Activated gamma-delta T cell treated with anti-CD3 and anti-CD28 coated beads, Interleukin-2, amount 50 U/mL, for 16 hours (primary cell): Measurements from ENCODE around the gene AHI1.
"Not testable (repeated sequence)": the region's sequence is repeated elsewhere in the genome, so short reads cannot be mapped to it uniquely, and the experiment has no call there.

Experiments
- DNase-seq: peaks from one replicate; pipeline ENCODE4 v3.0.0-alpha.2; 2020; ENCODE audit warnings: low read depth

AHI1 gene

DNA sequence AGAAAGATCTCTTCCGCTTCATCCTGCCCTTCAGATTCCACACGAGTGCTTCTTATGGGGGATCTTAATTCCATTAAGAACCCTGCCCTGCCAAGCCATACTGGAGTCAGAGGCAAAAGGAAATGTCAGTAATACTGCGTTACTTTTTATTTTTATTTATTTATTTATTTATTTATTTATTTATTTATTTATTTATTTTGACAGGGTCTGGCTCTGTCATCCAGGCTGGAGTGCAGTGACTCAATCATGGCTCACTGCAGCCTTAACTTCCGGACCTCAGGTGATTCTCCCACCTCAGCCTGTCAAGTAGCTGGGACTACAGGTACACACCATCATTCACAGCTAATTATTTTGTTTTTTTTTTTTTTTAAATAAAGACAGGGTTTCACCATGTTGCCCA is 236.9 kb downstream of the AHI1 start:
- DNase-seq: no peak

DNA sequence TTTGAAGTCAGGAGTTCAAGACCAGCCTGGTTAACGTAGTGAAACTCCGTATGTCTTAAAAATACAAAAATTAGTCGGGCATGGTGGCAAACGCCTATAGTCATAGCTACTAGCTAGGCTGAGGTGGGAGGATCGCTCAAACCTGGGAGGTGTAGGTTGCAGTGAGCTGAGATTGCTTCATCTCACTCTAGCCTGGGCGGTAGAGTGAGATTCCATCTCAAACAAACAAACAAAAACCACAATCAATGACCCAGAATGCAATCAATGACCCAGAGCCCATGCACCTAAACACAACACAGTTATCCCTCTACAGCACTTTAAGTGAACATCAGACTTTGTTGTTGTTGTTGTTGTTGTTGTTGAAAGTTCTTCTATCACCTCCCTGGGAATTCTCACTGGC is 238.6 kb downstream of the AHI1 start:
- DNase-seq: no peak

DNA sequence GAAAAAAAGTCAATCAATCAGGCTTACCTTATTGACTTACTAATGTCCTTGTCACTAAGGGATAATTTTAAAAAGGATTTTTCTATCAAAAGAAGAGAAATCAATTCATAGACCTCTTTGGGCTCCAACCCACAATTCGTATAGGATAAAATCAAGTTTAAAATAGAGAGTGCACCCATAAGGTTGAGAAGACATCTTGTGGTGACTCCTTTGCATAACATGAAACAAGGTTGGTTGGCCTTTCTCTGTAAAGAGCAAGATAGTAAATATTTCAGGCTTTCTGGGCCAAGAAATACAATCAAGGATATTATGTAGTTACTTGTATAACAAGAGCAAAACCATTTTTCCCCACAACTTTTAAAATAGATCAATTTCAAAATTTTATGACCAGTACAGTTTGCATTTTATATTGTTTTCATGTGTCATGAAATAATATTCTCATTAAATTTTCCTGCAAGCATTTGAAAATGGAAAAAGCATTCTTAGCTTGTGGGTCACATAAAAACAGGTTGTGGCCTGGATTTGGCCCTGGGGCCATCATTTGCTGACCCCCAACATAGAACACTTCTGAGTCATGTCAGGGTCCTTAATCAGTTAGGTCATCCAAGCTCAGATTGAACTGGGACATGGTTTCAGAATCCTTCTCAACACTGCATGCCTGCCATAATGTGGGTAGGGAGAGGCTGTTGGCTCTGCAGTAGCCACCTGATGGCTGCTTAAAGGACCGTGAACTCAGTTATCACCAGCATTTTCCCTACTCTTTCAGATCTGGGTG is 239.7 kb downstream of the AHI1 start:
- DNase-seq: no peak

DNA sequence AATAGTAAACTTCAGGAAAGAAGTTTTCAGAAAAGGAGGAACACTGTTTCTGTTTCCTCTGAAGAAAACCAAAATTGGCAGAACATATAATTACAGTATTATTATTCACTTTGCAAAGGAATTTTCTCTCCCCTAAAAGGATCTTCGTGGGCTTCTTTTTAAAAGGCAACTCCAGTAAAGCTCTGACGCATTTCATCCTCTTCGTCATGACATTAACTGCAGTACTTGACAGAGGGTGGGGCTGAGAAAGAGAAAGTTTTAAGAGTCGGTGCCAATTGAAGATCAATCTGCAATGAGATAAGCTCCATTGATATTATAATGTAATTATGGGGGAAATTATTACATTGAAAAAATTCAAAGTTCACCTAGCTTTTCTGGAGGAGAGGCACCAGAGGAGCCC is 240.7 kb downstream of the AHI1 start:
- DNase-seq: no peak

DNA sequence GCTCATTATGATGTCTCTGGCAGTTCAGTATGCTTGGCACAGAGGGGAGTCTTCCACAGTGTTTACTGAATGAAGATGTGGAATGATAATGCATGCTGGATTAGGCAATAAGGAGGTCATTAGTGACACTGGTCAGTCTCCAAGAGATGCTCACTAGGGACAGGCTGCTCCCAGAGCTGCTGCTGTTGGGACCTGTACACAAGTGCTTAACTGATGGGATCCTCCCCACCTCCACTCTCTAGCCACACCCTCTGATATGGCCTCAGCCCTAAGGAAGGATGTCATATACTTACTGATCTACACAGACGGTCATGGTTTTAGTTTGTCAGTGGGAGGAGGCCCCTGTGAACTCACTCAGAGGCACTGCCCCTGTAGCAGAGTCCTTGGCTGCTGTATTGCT is 243.1 kb downstream of the AHI1 start:
- DNase-seq: no peak

DNA sequence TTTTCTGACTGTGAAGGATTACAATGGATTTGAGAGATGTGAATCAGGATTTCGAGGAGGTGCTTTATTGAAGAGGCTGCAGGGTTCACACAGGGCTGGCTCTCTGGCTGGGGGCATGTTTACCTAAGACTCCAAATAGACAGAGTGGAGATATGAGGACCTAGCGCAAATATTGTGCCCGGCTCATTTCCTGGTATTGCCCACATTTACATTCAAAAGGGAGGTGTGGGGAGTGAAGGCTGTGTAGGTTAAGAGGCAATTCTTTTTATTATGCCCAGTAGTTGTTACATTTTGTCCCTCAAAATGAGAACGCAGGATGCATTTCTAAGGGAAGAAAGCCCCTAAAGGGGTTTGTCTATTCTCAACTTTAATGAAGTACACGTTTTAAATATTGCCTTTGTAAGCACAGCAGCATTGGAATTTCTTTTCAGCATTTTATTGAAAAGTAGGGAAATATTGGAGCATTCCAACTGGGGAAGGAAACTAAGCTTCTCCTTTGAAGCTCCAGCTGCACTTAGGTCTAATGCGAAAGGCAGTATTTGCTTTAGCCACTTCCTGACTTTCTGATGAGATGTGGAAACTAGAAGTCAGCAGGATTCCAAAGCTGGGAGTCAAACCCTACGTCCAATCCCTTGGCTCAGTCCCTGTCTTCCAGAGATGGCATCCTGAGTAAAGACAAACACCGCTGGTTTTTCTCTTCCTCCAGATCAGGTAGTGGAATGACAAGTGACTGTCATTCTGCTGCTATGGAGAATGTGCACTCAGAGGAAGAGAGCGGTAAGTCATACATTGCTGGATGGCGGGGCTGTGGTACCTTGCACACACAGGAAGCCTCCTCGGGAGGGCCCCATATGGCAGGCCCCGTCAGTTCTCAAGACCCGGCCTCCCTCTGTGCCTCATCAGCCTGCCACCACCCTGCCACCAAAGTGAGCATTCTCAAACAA is 245.8 kb downstream of the AHI1 start:
- no peak for DNase-seq

DNA sequence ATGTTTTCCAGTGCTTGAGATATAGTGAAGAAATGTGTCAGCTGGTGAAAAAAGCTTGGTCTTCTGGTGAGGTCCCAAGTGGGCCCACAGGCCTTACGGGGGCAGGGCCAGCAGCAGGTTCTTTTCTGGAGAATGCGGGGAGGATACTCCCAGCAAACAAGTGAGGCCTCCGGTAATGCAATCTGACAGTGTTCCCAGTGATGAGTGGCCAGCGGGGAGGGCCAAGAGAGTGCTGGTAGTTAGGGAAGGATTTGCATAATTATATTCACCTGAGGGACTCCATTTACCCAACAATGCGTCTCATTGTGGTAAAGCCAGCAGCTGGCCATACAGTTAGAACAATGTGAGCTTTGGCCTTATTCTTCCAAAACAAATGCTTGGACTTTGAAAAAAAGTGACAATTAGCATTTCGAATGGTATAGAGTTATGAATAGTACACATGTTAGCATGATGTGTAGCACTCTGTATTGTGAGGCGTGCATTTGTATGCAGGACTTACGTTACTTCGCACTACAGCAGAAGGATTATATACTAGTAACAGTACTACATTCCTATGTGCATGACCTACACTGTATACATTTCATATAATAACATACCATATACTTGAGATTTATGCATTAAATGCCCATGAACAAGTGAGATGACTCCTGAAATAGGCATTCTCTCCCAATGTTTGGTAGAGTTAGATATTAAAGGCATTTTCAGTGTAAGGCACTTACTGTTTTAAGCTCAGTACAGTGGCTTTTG is 246.6 kb downstream of the AHI1 start:
- DNase-seq: no peak

DNA sequence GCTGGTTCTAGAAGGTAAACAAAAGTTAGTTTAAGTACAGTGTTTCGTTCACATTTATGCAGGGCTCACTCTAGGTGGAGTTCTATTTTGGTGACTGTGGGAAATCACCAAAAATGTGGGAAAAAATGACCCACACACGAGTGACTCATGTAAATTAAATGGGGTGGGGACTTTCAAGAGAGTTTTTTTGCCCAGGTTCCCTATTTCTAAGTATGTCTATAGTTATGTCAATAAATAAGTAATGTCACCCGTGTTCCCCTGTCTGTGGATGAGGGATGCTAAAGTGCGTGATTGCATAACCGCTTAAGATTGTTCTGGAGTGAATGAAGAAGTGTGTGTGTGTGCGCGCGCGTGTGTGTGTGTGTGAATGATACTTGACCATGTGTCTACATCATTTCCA is 247.3 kb downstream of the AHI1 start:
- no peak for DNase-seq

DNA sequence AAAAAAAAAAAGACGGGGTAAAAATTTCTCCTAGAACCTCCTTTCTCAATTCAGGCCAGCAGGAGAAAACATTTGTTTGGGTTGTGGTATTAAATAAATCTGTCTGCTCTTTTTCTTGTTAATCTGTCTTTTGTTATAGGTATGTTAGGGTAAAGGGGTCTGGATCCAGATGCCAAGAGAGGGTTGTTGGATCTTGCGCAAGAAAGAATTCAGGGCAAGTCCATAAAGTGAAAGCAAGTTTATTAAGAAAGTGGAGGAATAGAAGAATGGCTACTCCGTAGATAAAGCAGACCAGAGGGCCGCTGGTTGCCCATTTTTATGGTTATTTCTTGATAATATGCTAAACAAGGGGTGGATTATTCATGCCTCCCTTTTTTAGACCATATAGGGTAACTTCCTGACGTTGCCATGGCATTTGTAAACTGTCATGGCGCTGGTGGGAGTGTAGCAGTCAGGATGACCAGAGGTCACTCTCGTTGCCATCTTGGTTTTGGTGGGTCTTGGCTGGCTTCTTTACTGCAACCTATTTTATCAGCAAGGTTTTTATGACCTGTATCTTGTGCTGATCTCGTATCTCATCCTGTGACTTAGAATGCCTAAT is 251.0 kb downstream of the AHI1 start:
- DNase-seq: not testable (repeated sequence)

DNA sequence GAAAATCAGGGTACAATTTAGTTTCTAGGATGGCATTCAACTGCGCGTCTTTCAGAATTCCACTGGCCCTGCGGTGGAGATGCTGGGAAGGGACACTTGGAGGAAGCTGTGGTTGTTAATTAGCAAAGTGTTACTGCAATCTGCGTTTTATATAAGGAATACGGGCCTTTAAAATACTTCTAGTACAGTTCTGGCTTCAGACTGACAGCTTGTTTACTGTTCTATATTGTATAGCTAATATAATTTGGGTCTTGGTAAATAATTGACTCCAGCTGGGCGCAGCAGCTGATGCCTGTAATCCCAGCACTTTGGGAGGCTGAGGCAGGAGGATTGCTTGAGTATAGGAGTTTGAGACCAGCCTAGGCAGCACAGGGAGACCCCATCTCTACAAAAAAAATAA is 252.7 kb downstream of the AHI1 start:
- no peak for DNase-seq

DNA sequence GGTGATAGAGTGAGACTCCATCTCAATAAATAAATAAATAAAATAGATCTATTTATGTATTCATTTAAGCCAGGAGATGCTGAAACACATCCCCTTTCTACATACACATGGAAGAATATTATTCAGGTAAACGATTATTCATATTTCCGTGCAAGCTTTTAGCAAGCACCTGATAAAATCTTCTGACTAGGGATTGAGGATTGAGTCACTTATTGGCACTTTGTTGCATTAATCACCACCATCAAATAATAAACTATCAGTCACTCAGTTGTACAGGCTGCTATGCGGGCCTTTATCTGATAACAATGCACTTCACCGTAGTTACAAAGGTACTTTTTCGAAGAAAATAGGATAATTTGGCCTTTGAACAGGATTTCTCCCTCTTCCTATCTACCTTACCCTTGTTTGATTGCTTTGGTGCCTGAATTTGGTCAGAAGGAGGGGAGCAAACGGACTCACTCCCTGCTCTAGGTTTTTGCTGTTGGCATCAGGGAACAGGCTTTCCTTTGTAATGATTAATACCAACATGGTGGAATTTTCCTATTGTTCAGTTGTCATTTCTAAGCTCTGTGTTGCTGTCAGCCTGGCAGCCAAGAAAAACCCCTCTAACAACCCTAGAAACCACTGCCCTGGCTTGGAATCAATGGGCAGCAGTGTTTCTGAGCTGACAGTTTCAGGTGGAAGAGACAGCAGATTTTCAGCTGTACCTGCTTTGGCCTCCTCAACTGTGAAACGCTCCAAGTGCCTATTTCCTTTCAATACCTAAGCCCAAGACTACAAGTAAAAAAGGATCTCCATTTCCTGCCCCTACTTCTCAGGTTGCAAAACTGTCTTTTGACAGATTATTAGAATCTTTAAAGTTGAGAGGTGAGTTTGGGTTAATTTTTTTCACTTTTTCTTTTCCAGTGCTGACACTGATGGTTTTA is 253.4 kb downstream of the AHI1 start:
- DNase-seq: no peak

DNA sequence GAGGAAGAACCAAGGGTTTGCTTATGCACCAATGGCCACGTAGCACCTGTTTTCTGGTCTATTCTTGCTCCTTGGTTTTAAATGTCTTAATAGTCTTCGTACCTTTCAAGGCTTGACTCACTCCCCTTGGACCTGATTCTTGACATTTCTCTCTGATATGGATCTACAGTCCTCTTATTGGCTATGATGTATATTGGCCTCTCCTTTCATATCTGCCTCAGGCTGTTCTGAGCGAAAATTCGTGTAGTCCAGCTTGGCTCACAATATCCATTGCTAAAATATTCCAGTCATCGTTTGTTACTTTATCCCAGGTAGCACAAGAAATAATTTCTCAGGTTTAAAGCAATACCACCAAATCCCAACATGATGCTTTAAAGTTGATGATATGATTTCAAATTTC is 256.8 kb downstream of the AHI1 start:
- DNase-seq: no peak

DNA sequence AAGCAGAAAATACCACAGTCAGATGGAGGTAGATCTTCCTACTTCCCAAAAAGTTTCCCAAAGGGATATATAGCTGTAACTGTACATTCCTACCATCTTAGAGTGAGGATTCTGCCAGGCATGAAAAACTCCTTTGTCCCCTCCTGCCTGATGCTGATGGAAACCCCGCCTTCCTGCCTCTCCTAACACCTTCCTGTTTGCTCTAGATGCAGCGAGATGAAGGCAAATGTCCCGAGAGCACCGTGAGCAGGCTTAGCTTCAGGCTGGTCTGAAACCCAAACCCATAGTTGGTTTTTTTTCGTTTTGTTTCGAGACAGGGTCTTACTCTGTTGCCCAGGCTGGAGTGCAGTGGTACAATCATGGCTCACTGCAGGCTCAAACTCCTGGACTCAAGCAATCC is 260.8 kb downstream of the AHI1 start:
- no peak for DNase-seq

DNA sequence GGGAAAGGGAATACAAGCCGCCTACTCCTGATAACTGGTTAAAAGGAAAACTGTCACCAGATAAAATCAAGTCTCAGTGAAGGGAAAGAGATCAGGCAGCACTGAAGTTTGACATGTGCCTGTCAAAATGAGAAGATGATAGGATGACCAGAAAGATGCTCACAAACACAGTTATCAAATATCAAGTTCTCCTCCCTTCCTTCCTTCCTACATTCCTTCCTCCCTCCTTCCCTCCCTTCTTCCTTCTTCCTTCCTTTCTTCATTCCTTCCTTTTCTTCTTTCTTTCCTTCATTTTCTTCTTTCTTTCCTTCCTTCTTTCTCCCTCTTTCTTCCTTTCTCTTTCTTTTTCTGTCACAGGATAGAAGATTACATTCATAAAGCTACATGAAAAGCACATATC is 261.2 kb downstream of the AHI1 start:
- no peak for DNase-seq

DNA sequence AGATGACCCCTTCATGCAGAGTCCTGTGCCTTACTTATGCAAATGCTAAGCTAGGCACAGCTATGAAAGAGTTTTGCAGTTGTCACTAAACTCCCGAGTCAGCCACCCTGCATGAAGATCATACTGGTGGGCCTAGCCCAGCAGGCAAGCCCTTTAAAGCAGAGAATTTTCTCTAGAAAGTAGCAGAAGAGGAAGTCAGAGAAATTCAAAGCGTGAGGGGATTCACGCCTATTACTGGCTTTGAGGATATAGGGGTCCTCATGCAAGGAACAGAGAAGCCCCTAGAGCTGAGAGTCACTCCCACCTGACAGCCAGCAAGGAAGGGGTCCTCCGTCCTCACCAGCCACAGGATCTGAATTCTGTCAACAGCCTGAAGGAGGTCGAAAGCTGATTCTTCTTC is 261.8 kb downstream of the AHI1 start:
- DNase-seq: no peak

DNA sequence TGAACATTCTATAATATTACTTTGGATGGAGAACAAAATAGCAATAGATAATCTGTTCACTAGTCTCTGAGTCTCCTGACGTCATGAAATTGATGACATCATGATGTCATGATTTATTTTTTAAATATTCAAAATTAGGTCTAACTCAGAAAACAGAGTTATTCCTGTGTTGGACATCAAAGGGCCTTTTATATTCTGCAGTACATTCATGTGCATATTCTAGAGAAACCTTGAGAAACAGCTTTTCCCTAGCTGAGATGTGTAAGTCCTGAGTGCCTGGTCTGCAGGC is 263.1 kb downstream of the AHI1 start:
- DNase-seq: no peak

DNA sequence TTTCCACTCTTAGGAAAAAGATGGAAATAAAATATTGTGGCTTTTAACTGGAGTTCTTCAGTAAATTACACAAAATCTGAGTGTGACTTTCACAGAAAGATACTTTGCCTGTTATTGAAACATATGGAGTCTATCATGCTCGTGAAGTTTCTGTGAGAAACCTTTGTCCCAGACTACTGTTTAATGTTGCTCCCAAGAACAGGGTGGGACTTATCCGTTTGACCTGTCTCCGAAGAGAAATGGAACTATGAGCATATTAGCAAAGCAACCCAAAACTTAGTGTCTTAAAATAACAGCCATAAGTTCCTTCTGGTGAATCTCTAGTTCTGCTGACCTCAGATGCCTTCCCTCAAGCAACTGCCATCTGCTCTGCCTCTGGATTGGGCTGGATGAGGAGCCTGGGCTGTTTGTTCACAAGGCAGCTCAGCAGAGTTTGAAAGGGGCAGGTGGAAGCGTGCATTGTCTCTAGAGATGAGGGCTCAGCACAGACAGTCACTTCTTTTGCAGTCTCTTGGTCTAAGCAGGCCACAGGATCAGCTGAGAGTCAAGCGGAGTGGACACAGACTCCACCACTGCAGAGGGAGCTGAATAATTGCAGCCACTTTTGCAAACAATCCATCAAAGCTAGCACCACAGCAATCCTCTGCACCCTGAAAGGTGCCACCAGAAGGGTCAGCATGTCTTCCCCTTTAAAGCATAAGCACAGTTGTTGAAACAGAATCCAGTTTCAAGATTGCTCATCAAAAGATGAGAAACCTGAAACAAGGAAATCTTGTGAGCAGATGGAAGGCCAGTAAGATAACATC is 263.7 kb downstream of the AHI1 start:
- no peak for DNase-seq
